Mesothelial cell of epicardium (in vitro differentiated cells): ENCODE results near the gene TLR6. TPM values are rescaled to one million over a fixed set of nuclear protein-coding genes. Genes with fewer than 3 reads are reported as not detected.

Experiments
- DNase-seq, 2 experiments: peaks; one replicate each; pipeline ENCODE4 v3.0.0; 2021; ENCODE audit warnings: low spot score in 2 of 2; ENCODE audit not compliant: unreplicated experiment in 2 of 2
- H3K27ac Mint-ChIP-seq: 2 replicates; pipeline ENCODE4 v1.8.0; 2021; ENCODE audit warnings: mixed read lengths
- H3K27me3 Mint-ChIP-seq: 2 replicates; pipeline ENCODE4 v1.8.0; 2021; ENCODE audit warnings: low read depth, mixed read lengths
- H3K36me3 Mint-ChIP-seq: 2 replicates; pipeline ENCODE4 v1.8.0; 2021; ENCODE audit warnings: mixed read lengths
- H3K4me1 Mint-ChIP-seq: 2 replicates; pipeline ENCODE4 v1.8.0; 2021; ENCODE audit warnings: mixed read lengths
- H3K4me3 Mint-ChIP-seq: 2 replicates; pipeline ENCODE4 v1.8.0; 2021; ENCODE audit warnings: mild to moderate bottlenecking, moderate library complexity, mixed read lengths
- H3K9me3 Mint-ChIP-seq: 2 replicates; pipeline ENCODE4 v1.8.0; 2021; ENCODE audit warnings: mixed read lengths
- CTCF ChIP-seq: fragments of 200-600 bp; sonication (generic); IDR thresholded peaks from one replicate; pipeline ENCODE4 v1.5.0; 2021; ENCODE audit warnings: antibody characterized with exemption; ENCODE audit not compliant: unreplicated experiment
- total RNA-seq: library from RNA; stranded (reverse); gene quantifications from 3 replicates; pipeline ENCODE4 v1.2.1, GENCODE V29; 2021

Gene TLR6
- total RNA-seq, 1 donor from 2014 or later, result 0.98 TPM

GRCh38 chr4:38831653-38832052, 25.0 kb downstream of the TLR6 start:
- Mint-ChIP-seq H3K4me1 (no peaks in the 10 kb centered on the region), H3K4me3 (no peak overlapping the region), H3K27me3 (no peaks in the 10 kb centered on the region), H3K27ac (no peak overlapping the region), H3K36me3 (peaks cover 2% of the 10 kb centered on the region), H3K9me3 (peaks cover 41% of the 10 kb centered on the region)
- no peak for DNase-seq
- no peak for TF ChIP-seq CTCF

- Mint-ChIP-seq H3K4me1 (no peaks in the 10 kb centered on the region), H3K36me3 (peaks cover 4% of the 10 kb centered on the region), H3K4me3 (no peak overlapping the region), H3K27ac (no peak overlapping the region), H3K9me3 (peaks cover 24% of the 10 kb centered on the region), H3K27me3 (no peaks in the 10 kb centered on the region)
- no peak for DNase-seq
- no peak for TF ChIP-seq CTCF
These were observed 27.4 kb downstream of the TLR6 start for GRCh38 chr4:38829237-38829636.

- Mint-ChIP-seq H3K36me3 (peaks cover 2% of the 10 kb centered on the region), H3K4me3 (no peak overlapping the region), H3K27me3 (no peaks in the 10 kb centered on the region), H3K4me1 (peaks cover 10% of the 10 kb centered on the region), H3K27ac (no peak overlapping the region), H3K9me3 (peaks cover 16% of the 10 kb centered on the region)
- no peak for TF ChIP-seq CTCF
- no peak for DNase-seq
These were observed 32.9 kb downstream of the TLR6 start for GRCh38 chr4:38823766-38824165.

DNA sequence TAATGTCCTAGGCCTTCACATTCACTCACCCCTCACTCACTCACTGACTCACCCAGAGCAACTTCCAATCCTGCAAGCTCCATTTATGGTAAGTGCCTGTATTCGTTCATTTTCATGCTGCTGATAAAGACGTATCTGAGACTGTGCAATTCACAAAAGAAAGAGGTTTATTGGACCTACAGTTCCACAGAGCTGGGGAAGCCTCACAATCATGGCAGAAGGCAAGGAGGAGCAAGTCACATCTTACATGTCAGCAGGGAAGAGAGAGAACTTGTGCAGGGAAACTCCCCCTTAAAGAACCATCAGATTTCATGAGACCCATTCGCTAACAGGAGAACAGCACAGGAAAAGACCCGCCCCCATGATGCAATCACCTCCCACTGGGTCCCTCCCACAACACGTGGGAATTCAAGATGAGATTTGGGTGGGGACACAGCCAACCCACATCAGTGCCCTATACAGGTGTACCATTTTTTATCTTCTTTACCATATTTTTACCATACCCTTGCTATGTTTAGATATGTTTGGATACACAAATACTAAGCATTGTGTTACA, 33.8 kb downstream of the TLR6 start:
- no peak overlapping the region for H3K27ac Mint-ChIP-seq
- H3K36me3 Mint-ChIP-seq, result peaks cover 2% of the 10 kb centered on the region
- H3K27me3 Mint-ChIP-seq, result no peaks in the 10 kb centered on the region
- H3K9me3 Mint-ChIP-seq, result peaks cover 16% of the 10 kb centered on the region
- H3K4me3 Mint-ChIP-seq, result no peak overlapping the region
- TF ChIP-seq CTCF, result no peak
- no peak for DNase-seq
- H3K4me1 Mint-ChIP-seq, result peaks cover 15% of the 10 kb centered on the region

DNA sequence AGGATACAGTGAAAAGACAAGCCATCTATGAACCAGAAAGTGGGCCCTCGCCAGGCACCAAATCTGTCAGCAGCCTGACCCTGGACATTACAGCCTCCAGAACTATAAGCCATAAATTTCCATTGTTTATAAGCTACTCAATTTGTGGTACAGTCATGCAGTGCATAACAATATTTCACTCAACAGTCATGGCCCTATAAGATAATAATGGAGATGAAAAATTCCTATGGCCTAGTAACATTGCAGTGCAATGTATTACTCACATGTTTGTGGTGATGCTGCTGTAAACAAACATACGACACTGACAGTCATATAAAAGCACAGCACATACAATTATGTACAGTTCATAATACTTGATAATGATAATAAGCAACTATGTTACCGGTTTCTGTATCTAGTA, 34.9 kb downstream of the TLR6 start:
- TF ChIP-seq CTCF, result no peak

More for the DNA sequence above, 34.9 kb downstream of the TLR6 start:
- Mint-ChIP-seq H3K4me3 (no peak overlapping the region), H3K4me1 (peaks cover 15% of the 10 kb centered on the region), H3K9me3 (peaks cover 16% of the 10 kb centered on the region), H3K27ac (no peak overlapping the region), H3K36me3 (peaks cover 2% of the 10 kb centered on the region), H3K27me3 (no peaks in the 10 kb centered on the region)
- no peak for DNase-seq
